ENCODE data around the gene PAQR7. TPM values are rescaled to one million over a fixed set of nuclear protein-coding genes. Genes with fewer than 3 reads are reported as not detected.

PAQR7 gene
- total RNA-seq, 3 donors from 2014 or later = 4.5 to 7.5 (median 5.4) TPM

DNA sequence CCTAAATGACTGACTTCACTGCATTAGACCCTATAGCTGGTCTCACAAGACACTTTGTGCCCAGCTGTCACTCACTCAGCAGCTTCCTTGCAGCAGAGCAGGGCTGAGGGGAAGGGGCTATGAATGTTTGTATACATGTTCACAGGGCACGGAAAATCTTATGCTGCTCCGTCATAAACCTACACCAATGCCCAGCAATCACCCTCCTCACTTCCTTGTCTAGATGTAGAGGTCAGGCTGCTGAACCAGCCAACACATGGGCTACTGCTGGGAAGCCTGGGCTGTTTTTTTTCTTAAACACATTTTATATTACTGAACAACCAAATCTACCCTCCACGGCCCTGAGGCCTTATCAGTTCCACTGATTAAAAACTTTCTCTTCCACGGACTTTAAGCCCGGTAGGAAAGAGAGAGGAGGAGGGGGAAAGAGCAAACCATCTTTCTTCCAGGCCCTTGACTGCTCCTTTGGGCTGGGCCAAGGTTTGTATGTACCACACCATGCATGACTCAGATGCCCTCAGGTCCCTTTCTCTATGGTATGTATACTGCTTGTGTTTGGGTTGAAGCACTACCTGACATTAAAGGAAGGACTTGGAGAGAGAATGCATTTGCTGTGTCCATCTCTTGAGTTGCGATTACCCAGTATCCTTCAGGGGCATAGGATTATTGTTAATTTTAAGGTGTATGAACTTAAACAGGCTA lies 43.0 kb downstream of the PAQR7 start:
- DNase-seq (no peak), ATAC-seq (no peak)
- no peak overlapping the region for H3K4me3 Mint-ChIP-seq
- peaks cover 8% of the 10 kb centered on the region for H3K4me1 Mint-ChIP-seq (ENCODE audit: low read depth)
- no peaks in the 10 kb centered on the region for H3K27me3 Mint-ChIP-seq (ENCODE audit: low read depth)
- peaks cover 44% of the 10 kb centered on the region for H3K36me3 Mint-ChIP-seq (ENCODE audit: insufficient read depth)
- no peaks in the 10 kb centered on the region for H3K9me3 Mint-ChIP-seq

DNA sequence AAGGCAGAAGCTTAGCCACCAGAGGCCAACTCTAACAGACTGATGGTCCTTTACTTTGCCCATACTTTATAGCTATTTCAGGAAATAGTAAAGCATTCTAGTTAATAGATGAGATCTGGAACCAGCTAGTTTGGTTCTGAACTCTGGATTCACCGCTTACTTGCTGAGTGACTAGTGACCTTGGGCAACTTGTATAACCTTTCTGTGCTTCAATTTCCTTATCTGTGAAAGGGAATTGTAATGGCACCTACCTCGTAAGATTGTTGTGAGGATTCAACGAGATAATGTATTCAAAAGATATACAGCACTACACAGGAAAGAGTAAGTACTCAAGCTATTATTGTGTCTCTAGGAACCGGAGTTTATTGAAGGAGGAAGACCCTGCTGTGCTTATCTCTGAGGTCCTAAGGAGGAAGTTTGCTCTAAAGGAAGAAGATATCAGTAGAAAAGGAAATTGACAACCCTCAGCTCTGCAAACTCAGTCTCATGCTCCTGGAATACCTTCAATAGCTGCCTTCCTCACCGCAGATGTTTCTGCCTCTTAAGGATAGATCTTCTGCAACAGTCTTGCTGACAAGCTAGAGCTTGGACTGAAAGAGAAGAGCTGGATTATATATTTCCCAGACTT lies 43.8 kb downstream of the PAQR7 start:
- peaks cover 8% of the 10 kb centered on the region for H3K4me1 Mint-ChIP-seq (ENCODE audit: low read depth)
- no peaks in the 10 kb centered on the region for H3K27me3 Mint-ChIP-seq (ENCODE audit: low read depth)
- no peak for DNase-seq
- no peaks in the 10 kb centered on the region for H3K9me3 Mint-ChIP-seq
- H3K36me3 Mint-ChIP-seq (ENCODE audit: insufficient read depth) = peaks cover 48% of the 10 kb centered on the region
- no peak overlapping the region for H3K4me3 Mint-ChIP-seq
- ATAC-seq = no peak

- no peaks in the 10 kb centered on the region for H3K9me3 Mint-ChIP-seq
- DNase-seq (no peak), ATAC-seq (no peak)
- no peaks in the 10 kb centered on the region for H3K27me3 Mint-ChIP-seq (ENCODE audit: low read depth)
- peaks cover 46% of the 10 kb centered on the region for H3K36me3 Mint-ChIP-seq (ENCODE audit: insufficient read depth)
- no peak overlapping the region for H3K4me3 Mint-ChIP-seq
- H3K4me1 Mint-ChIP-seq (ENCODE audit: low read depth) = peaks cover 8% of the 10 kb centered on the region
Measured at GRCh38 chr1:25829046-25829445, 46.5 kb downstream of the PAQR7 start.

DNA sequence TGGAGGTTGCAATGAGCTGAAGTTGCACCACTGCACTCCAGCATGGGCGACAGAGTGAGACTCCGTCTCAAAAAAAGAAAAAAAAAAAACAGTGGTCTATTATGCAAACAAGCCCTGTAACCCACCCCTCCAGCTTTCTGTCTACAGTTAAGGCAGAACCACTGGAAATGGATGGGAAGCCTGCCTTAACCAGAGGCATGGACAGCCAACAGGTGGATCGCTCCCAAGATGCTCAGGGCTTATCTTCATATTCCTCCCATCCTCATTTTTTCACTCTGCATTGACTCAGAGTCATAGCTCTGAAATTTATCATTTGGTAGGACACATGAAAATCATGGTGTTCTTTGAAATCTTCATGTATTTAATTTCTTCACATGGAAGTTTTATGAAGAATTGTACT lies 47.0 kb downstream of the PAQR7 start:
- H3K36me3 Mint-ChIP-seq (ENCODE audit: insufficient read depth) = peaks cover 44% of the 10 kb centered on the region

GRCh38 chr1:25826571-25826970 lies 48.9 kb downstream of the PAQR7 start:
- H3K9me3 Mint-ChIP-seq = no peaks in the 10 kb centered on the region
- H3K36me3 Mint-ChIP-seq (ENCODE audit: insufficient read depth) = peaks cover 38% of the 10 kb centered on the region
- H3K27me3 Mint-ChIP-seq (ENCODE audit: low read depth) = no peaks in the 10 kb centered on the region
- ATAC-seq = no peak
- peaks cover 11% of the 10 kb centered on the region for H3K4me1 Mint-ChIP-seq (ENCODE audit: low read depth)
- H3K4me3 Mint-ChIP-seq = no peak overlapping the region
- no peak for DNase-seq

More for the DNA sequence above, 47.0 kb downstream of the PAQR7 start:
- no peaks in the 10 kb centered on the region for H3K9me3 Mint-ChIP-seq
- H3K4me3 Mint-ChIP-seq = no peak overlapping the region
- no peak for DNase-seq
- H3K4me1 Mint-ChIP-seq (ENCODE audit: low read depth) = peaks cover 8% of the 10 kb centered on the region
- H3K27me3 Mint-ChIP-seq (ENCODE audit: low read depth) = no peaks in the 10 kb centered on the region
- no peak for ATAC-seq

GRCh38 chr1:25825605-25826004 lies 49.9 kb downstream of the PAQR7 start:
- Mint-ChIP-seq H3K27me3 (ENCODE audit: low read depth) (no peaks in the 10 kb centered on the region), H3K4me3 (no peak overlapping the region), H3K4me1 (ENCODE audit: low read depth) (peaks cover 16% of the 10 kb centered on the region), H3K9me3 (no peaks in the 10 kb centered on the region), H3K36me3 (ENCODE audit: insufficient read depth) (peaks cover 30% of the 10 kb centered on the region)
- ATAC-seq (no peak), DNase-seq (no peak)

- peaks cover 33% of the 10 kb centered on the region for H3K4me1 Mint-ChIP-seq (ENCODE audit: low read depth)
Measured at GRCh38 chr1:25821630-25822091, 53.8 kb downstream of the PAQR7 start.

GRCh38 chr1:25821112-25821476 lies 54.4 kb downstream of the PAQR7 start:
- peaks cover 6% of the 10 kb centered on the region for H3K36me3 Mint-ChIP-seq (ENCODE audit: insufficient read depth)

More at GRCh38 chr1:25821630-25822091, 53.8 kb downstream of the PAQR7 start:
- ATAC-seq = no peak
- Mint-ChIP-seq H3K27me3 (ENCODE audit: low read depth) (no peaks in the 10 kb centered on the region), H3K4me3 (peak overlapping the region; percentile 87), H3K36me3 (ENCODE audit: insufficient read depth) (peaks cover 9% of the 10 kb centered on the region), H3K9me3 (no peaks in the 10 kb centered on the region)
- no peak for DNase-seq

DNA sequence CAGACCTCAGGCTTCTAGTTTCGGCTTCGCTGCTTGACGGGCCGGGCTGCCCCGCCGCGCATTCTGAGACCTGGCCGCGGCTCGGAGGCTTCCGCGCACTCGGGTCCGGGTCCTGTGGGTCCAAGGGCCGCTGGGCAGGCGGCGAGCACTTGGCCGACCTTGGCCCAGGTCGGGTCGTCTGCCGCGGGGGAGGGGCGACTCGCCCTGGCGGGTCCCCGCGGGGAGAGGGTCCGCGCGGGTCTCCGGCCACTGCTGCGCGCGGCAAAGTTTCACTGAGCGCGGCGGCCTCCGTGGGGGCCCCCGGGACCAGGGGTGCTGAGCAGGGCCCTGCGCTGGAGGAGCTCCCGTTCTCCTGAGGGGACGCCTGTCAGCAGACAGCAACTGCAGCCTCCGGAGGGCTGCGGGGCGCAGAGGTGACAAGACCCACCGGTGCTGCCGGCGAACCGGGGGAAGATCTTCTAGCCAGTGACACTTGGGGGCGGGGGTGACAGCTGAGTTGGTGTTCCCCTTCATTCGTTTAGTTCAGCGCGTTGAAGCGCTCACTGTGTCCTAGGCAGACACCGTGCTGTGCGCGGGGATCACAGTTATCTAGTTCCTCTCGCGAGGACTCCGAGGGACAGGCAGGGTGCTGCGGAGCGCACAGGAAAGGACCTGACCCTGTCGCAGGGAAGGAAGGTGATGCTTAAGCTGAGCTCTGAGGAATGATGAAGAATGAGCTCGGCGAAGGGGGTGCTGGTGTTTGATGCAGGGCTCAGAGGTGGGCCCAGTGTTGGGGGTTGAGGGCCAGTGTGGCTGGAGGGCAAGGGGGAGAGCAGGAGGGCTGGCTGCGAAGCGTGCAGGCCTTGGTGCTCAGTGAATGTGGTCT lies 55.0 kb downstream of the PAQR7 start:
- DNase-seq (peak; percentile 61), ATAC-seq (peak; percentile 71)
- H3K9me3 Mint-ChIP-seq = no peaks in the 10 kb centered on the region
- peaks cover 33% of the 10 kb centered on the region for H3K4me1 Mint-ChIP-seq (ENCODE audit: low read depth)
- peak overlapping the region; percentile 90 for H3K4me3 Mint-ChIP-seq
- H3K27me3 Mint-ChIP-seq (ENCODE audit: low read depth) = no peaks in the 10 kb centered on the region
- H3K36me3 Mint-ChIP-seq (ENCODE audit: insufficient read depth) = peaks cover 4% of the 10 kb centered on the region

More at GRCh38 chr1:25821112-25821476, 54.4 kb downstream of the PAQR7 start:
- peak overlapping the region; percentile 87 for H3K4me3 Mint-ChIP-seq
- peaks cover 33% of the 10 kb centered on the region for H3K4me1 Mint-ChIP-seq (ENCODE audit: low read depth)
- no peaks in the 10 kb centered on the region for H3K27me3 Mint-ChIP-seq (ENCODE audit: low read depth)
- no peak for DNase-seq
- ATAC-seq = no peak
- no peaks in the 10 kb centered on the region for H3K9me3 Mint-ChIP-seq

DNA sequence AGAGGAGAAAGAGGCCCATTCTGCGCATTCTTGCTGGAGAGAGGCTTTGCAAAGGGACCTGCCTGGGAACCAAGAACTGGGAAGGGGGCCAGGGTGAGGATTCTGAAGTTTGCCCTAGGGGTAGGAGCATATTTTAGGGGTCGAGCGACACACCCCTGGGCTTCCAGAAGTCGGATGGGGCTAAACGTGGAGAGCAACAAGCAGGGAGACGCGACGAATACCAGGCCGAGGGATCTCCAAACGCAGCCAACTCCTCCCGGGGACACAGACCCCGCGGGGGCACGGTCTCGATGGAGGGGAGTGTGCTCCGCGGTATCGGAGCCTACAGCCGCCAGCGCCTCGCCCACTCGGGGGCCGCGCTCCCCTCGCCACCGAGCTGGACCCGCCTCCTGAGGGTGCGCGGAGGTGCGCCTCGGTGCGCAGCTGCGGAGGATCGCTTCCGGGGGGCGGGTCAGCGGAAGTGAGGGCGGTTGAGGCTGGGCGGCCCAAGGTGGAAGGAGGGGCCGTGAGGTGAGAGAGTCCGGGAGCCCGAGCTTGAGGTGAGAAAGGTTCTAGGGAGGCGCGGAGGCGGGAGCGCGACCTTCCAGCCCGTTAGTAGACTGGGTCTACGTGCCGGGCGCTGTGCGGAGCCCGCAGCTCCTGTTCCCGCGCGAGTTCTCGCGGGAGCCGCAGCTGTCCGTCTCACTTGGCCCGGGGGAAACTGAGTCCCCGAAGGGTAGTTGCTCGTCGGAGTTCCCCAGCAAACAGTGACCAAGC lies 55.8 kb downstream of the PAQR7 start, which contains the start of gene MTFR1L:
Gene MTFR1L, plus strand, starts transcription at position 464 of the 756 bp plus-strand sequence. CDS start 3,151 bp downstream, outside the sequence.
- Mint-ChIP-seq H3K9me3 (no peaks in the 10 kb centered on the region), H3K4me1 (ENCODE audit: low read depth) (peaks cover 33% of the 10 kb centered on the region), H3K4me3 (peak within 1 kb of the TSS; percentile 90), H3K27me3 (ENCODE audit: low read depth) (no peaks in the 10 kb centered on the region), H3K36me3 (ENCODE audit: insufficient read depth) (peaks cover 4% of the 10 kb centered on the region)
- ATAC-seq (peak; percentile 90 to 91), DNase-seq (peak; percentile 92)

DNA sequence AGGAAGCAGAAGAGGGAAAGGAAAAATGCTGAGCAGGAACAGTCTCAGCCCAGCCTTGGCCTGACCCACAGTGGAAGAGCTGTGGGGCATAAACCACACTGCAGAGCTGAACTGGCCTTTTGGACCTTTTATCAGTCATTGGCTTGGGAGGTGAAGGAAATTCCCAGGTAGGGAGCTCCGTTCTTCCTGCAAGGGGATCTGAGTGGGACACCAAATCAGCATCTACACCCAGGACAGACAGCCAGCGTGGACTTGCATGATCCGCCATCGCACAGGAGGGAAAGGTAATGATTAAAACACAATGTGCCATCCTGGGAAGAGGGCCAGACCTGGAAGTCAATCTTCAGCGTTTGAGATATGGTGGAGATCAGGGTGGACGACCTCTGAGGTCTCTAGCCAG lies 56.9 kb downstream of the PAQR7 start:
- H3K4me1 Mint-ChIP-seq (ENCODE audit: low read depth) = peaks cover 33% of the 10 kb centered on the region
- no peaks in the 10 kb centered on the region for H3K27me3 Mint-ChIP-seq (ENCODE audit: low read depth)
- no peaks in the 10 kb centered on the region for H3K9me3 Mint-ChIP-seq
- DNase-seq (no peak), ATAC-seq (no peak)
- no peaks in the 10 kb centered on the region for H3K36me3 Mint-ChIP-seq (ENCODE audit: insufficient read depth)
- peak overlapping the region; percentile 90 for H3K4me3 Mint-ChIP-seq

DNA sequence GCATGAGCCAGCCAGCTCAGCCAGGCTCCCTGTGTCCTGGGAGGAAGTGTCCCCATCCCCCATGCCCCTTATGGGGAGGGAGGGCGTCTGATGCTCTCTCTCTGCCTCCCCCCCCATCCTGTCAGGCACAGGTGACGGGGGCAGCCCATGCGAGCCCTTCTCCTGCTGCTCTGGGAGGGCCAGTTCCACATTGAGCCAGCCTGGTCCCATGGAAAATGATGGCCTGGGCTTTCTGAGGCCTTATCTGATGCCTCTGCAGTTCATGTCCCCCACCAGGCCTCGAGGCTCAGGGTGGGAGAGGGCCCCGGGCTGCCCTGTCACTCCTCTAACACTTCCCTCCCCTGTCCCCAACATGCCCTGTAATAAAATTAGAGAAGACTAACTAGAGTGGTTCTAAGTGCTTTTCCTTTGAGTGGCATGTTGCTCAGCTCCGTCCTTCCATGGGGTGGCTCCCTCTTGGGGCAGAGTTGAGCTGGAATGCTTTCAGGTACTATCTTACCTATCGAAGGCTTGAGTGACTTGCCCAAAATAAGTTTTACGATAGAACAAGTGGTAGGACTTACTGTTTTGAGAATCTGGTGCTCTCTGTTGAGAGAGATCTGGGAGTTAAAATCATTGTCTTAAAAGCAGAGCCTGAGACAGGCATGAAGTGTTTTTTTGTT lies 57.5 kb downstream of the PAQR7 start:
- H3K4me1 Mint-ChIP-seq (ENCODE audit: low read depth) = peaks cover 33% of the 10 kb centered on the region
- peak overlapping the region; percentile 90 for H3K4me3 Mint-ChIP-seq
- no peaks in the 10 kb centered on the region for H3K36me3 Mint-ChIP-seq (ENCODE audit: insufficient read depth)
- ATAC-seq (no peak), DNase-seq (no peak)
- no peaks in the 10 kb centered on the region for H3K27me3 Mint-ChIP-seq (ENCODE audit: low read depth)
- H3K9me3 Mint-ChIP-seq = no peaks in the 10 kb centered on the region

DNA sequence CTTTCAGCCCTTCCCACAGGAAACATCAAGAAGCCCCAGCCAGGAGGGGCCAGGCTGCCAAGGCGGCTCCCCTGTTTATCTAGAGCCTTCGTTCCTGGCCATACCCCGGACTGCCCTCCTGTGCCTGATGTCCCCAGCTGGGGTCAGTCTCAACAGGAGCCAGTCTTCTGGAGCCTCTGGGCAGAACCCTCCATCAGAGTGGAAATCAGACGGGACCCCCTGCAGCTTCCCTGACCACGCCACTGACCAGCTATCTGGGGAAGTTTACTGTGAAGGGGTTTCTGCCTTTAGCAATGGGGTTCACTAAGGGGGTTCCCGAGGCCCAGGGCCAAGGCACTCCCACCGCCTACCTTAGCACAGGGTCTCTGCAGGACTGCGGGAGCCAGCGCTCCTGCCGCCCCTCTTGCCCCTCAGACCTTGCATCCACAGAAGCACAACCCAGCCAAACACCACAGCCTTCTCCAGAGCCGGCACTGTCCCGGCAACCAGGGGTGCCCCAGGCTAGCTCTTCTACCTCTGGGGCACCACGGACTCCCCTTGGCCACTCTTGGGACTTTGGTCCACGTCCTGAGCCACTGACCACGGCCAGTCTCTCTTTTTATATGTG lies 59.3 kb downstream of the PAQR7 start:
- peaks cover 23% of the 10 kb centered on the region for H3K4me1 Mint-ChIP-seq (ENCODE audit: low read depth)
- H3K36me3 Mint-ChIP-seq (ENCODE audit: insufficient read depth) = no peaks in the 10 kb centered on the region
- no peak for DNase-seq
- H3K27me3 Mint-ChIP-seq (ENCODE audit: low read depth) = no peaks in the 10 kb centered on the region
- H3K9me3 Mint-ChIP-seq = no peaks in the 10 kb centered on the region
- no peak for ATAC-seq
- H3K4me3 Mint-ChIP-seq = no peak overlapping the region

Data from activated T-cell treated with anti-CD3 and anti-CD28 coated beads, Interleukin-2, amount 50 U/mL, for 4 hours (primary cell).